ENCODE data around the gene TTC28.

Gene TTC28

DNA sequence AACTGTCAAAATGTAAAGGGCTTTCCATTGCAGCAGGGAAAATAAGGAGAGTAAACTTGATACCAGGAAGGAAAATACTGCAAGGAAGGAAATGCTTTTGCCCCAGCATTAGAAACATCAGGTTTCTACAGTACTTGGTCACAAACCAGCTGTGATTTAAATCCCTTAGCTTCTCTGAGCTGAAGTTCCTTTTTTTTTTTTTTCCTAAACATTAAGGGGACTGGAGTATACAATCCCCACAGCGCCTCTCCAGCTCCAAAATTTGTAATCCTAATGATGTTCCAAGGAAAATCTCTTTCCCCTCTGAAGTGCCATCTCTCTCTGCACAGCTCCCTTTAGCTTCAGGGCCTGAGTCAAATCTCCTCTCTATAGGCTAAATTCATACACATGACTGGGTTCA lies 540.1 kb downstream of the TTC28 start:
- no peak for DNase-seq (ENCODE audit: low spot score)

DNA sequence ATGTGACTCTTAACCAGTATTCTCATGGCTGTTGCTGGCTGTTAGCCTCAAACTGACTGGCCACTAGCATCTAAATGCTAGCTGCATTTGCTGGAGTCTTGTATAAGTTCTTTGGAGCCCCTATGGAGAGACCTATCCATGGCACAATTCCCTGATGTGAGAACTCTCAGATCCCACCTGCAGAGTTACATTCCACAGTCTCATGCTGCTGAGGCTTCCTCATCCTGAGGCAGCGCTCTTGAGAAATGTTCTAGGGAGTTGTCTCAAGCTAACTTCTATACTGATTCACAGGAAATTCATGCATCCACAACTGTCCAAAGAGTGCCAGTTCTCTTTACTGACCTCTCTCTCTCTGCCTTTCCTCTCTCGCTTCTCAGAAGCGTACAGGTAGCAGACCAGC lies 542.6 kb downstream of the TTC28 start:
- no peak for DNase-seq (ENCODE audit: low spot score)

DNA sequence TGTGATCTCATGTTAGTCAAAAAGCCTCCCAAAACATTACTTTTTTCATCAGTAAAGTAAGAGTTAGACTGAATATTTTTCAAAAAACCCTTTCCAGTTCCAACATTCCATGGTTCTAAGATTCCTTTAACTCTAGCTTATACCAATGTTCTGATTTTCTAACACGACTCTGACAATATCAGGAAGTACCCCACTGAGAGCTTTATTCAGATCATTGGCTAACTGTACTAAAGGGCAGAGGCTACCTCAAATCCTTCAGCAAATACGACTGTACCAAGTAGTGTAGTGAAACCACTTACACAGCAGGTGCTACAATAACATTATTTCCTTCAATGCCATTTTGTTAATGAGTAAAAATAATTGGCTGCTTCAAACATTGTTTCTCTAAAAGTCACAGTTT lies 547.2 kb downstream of the TTC28 start:
- no peak for DNase-seq (ENCODE audit: low spot score)

DNA sequence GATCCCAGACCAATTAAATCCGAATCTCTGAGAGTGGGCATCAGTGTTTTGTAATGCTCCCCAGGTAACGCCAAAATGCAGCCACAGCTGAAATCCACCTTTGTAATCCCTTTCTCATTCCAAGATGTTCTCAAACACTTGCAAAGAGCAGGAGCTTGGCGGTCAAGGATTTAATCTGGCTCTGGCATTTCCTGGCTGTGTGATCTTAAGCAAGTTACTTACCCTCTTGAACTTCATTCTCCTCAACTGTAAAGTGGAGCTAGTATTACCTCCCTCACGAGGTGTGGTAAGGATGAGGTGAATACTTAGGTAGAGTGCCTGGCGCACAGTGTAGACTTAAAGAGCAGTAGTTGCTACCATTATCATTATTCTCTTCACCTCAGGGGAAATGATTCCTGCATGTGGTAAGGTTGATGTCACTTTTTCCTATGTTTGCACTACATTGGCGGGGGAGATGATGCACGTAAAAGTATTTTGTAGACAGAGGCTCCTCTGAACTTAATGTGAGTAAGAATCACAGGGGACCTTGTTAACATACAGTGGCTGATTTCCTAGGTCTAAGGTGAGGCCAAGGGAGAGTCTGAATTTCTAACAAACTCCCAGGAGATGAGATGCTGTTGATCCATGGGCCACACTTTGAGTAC lies 550.2 kb downstream of the TTC28 start:
- DNase-seq (ENCODE audit: low spot score) = no peak

DNA sequence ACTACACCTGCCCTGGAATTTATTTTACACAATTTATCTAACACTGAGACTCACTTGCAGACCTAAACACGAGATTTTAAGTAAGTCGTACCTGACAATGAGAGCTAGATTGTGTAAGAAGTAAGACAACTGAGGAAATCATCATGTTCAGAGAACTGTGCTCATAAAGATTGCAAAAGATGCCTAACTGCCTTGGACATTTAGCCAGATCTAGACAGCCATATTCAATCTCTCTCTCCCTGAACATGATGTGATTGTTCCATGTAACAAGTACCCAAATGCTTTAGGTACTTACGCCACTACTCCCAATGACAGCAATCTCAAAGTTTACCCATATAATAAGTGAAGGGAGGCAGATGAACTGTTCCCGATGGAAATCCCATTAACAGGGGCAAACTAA lies 550.8 kb downstream of the TTC28 start:
- no peak for DNase-seq (ENCODE audit: low spot score)

DNA sequence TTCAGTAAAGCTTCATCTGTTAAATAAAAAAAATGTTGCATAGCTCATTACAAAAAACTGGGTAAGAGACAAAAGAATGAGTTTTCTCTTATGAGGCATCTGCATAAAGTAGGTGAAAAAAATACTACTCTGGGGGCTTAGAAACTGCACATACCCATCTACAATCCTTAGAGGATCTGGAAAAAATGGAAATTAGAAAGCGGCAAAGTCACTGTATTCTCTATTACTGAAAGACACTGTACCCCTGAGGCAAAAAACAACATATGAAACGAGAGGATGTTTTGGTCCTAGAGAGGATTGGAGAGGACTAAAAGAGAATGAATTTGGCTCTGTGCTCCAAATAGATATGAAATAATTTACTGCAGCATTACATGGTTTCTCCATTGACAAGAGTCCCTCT lies 553.8 kb downstream of the TTC28 start:
- DNase-seq (ENCODE audit: low spot score) = no peak

DNA sequence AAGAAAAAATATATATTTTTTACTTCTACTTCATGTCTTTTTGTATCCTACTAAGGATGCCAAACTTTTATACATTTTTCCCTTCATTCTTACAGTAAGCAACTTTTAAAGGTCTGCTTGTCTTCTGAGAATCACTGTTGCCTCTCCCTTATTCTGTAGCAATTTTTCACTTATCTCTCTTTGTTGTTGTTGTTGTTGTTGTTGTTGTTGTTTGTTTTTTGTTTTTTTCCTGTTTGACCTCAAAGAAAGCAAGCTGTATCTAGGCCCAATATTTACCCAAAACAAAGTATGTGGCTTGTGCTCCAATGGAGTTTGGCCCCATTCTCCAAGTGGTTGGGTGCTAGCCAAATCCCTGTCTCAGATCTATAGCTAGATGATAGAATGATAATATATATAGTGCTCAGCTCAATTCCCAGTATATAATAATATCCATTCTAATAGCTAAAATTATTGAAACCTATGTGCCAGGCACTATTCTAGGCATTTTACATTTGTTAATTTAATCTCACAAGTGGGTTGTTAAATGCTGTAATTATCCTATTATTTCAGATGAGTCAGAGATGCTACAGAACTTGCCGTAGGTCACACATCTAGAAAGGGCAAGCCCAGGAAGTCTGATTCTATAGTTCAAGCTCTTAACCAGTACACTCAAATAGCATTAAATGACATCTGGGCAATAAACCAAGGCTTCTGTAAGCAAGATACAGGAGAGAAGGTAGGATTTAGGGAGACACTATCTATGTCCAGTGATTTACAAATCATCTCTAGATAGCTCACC lies 555.5 kb downstream of the TTC28 start:
- DNase-seq (ENCODE audit: low spot score) = no peak

DNA sequence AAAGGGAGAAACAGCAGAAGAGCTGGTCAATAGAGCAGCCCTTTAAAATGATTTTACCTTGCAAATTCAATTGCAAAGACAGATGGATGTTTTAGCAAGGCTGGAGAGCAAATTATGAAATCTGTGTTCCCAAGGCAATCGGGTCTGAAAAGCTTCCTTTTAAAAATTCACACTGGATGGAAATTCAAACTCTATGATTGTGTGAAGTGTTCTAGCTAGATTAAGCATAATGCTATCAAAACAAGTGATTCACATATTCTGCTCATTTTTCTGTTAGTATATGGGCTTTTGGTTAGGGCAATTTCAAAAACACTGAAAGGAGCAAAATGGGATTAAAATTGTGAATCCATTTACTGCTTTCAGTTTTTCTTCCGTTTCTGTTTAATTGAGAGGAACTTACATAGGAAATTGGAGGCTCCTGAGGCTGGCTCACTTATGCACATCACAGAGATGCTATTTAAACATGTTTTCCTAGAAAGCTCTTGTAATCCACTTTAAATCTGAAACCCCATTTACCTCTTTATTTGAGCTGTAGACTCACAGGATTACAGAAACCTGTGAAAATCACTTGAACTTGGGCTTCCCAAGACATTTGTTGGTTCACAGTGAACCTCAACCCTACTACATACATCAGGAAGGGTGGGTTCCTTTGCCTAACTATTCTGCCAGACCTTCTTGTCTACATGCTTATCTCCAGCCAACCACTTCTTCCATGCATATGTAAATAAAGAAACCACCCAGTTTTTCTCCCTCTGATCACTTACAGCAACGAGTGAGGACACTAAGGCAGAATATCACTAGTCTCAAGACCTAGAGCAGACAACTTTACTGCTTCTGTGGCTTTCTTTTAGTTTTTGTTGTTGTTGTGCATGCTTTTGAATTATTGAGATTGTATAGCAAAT lies 558.7 kb downstream of the TTC28 start:
- no peak for DNase-seq (ENCODE audit: low spot score)

DNA sequence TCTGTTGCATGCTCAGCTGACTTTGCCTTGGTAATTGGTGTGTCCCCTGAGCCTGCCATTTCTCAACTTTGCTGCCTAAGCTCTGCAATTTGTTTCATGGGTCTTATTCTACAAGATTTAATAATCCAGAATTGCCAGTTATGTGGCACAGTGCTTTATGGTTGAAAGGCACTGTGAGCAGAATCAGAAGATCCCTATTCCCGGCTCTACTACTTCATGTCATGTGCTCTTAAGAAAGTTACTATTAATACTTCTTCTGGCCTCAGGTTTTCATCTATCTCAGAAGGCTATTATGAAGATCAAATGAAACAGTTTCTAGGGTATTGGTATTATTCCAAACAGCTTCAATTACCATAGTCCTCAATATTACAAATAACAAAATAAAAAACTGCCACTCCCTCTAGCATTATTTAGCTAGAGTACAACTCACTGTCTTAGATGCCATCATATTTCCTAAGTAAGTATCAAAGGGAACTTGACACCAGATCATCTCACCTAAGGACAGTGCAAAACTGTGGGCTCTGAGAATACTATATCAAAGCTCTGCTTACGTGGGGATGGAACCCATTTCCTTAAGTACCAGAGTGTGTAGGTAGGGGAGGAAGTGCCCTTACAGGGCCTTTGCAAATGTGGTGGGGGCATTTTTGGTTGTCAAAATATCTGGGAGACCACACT lies 560.5 kb downstream of the TTC28 start:
- DNase-seq (ENCODE audit: low spot score) = no peak

DNA sequence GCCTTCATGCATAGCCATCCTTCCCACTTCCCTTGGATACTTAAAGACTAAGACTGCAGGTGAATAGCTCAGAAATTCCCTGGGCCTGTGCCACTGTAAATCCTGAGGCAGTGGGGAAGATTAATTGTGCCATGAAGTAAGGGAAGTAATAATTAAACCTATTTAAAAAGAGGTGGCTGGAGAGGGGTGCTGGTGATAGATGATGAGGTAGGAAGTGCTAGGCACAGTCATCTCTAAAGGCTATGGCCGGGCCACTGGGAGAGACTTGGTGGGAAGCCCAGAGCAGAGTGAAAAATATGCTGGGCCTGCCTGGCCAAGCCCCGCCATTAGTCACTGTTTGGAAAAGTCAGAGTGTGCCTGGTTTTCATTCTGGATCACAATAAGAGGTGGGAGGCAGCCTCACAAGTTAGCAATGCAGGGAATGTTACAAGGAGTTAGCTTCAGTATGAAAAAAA lies 563.4 kb downstream of the TTC28 start:
- no peak for DNase-seq (ENCODE audit: low spot score)

DNA sequence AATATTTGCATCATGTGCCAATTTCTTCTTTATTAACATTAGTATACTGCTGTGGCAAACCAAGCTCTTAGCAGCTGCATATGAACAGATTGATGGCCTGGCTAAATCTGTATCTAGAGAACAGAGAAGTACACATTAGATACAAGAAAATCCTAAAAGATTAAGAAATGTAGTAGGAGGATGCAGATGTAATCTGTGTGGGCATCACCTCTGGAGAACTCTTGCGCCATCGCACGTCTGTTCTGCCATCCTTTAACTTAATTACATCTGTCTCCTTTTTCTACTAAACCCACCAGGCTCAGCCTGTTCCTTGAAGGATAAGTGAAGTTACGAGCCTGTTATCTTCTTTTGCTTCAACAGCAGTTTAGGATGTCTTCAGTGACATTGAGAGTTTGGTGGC lies 564.2 kb downstream of the TTC28 start:
- DNase-seq (ENCODE audit: low spot score) = no peak

DNA sequence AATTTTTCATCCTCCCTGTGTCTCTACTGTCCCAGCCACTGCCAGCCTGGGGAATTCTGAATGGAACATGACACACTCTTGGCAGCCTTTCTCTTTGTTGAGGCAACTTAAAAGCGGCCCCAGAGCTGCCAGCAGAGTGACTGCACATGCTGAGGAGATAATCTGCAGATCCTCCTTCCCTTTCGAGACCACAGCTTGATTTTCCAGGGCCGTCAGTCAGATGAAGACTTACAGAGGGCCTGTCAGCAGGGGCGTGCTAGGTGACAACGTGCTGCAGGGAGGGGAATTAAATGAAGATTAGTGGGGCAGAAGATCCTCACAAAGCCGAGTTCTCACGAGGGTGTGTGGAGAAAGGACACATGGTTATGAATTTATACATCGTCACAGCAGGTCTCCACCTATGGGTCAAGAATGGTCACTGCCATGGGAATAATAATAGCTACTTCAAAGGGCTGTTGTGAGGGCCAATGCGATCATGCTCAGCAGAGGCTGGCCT lies 567.0 kb downstream of the TTC28 start:
- DNase-seq (ENCODE audit: low spot score) = no peak

DNA sequence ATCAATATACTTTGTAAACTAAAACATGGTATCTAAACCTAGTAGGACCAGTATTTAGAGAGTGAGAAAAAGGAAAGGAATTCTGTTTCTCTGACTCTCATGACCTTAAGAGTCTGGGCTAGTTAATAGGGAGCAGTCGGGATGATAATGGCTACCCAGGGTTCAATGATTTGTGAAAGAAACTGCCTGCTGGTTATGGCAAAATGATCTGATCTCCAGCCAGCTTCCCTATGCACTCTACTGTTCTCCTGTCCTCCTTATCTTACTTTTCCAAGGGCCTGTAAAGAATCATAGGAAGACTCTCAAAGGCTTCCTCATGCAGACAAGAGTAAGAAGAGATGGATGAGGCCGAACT lies 567.5 kb downstream of the TTC28 start:
- no peak for DNase-seq (ENCODE audit: low spot score)

DNA sequence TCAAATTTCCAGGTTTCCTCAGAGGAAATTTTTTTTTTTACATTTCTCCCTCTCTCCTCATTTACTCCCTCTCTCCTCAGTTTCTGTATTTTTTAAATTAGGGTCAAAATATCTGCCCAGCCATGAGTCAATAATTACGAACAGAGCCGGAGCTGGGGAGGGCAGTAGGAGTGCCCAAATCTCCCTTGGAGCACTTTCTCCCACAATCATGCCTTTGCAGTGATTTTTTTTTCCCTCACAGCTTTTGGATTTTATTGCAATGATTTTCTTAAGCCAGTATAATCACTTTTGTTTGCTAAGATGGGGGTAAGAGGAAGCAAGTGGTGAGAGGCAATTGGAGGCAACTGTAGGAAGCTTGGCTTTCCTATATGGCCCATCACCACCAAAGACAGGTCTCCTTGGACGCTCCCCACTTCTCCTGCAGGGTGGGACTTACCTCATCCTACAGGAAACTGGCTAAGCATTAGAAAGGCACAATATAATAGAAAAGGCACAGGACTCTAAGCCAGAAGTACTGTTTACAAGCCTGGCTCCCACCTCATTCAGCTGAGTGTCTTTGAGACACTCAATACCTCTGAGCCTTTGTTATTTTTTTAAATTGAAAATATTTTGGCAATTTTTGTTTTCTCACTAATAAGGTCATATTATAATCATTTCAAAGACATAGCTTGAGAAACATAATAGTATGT lies 568.0 kb downstream of the TTC28 start:
- DNase-seq (ENCODE audit: low spot score) = no peak

DNA sequence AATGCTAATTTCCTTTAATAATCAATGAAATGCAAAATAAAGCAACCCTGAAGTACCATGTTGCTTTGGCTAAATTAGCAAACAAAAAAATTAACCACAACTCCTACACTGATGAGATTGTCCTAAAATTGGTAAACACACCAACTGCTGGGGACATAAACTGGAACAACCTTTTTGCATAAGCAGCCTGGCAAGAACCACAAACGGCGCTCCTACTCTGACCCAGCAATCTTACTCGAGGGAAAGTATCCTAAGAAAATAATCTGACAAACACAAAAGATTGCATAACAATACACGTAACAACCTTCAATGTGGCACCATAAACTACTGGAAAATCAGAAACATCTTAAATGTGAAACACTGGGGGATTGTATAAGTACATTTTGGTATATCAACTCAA lies 570.8 kb downstream of the TTC28 start:
- no peak for DNase-seq (ENCODE audit: low spot score)

DNA sequence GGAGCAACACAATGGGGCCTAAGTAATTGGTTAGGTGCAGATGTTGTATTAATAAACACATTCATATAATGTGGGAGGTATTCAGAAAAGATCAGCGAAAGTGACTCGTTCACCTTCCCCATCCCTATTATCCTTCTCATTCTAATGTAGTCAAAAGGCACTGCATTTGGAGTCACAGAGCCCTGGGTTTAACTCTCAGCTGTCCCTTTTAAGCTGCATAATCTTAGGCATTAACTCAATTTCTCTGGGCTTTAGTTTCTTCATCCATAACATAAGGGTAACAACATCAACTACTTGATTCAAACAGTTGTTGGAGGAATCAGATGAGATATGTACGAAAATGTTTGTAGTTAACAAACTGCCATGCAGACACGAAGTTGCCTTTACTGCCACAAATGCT lies 573.0 kb downstream of the TTC28 start:
- no peak for DNase-seq (ENCODE audit: low spot score)

DNA sequence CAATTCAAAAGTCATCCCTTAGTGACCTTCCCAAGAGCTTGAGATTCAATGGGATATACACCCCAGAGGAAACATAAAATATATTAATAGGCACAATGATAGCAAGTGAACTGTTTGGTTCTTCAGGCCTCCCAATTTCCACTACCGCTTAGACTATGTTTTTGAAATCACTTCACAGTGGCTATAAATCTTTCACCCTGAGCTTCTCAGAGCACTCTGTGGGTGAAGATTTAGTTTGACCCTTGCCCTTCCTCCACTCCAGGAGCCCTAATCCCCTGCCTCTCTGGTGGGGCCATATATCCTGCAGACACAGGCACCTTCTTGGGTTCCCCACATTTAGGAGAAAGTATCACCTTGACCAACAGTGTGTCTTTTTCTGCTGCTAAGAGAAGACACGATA lies 573.7 kb downstream of the TTC28 start:
- no peak for DNase-seq (ENCODE audit: low spot score)

DNA sequence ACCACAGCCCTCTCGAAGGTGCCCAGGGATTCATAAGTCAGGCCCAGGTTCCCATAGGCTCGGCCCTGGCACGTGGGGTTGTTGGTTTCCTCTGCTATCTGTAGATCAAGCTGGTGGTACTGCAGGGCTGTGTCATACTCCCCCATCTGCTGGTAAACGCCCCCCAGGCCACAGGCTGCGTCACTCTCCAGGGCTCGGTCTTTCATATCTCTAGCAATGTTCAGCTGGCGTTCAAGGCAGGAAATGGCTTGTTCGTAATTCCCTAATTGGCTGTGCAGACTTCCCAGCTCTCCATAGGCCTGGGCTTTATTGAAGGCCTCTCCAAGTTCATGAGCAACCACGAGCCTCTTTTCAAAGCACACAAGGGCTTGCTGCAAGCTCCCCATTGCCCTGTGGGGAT lies 574.2 kb downstream of the TTC28 start:
- no peak for DNase-seq (ENCODE audit: low spot score)

DNA sequence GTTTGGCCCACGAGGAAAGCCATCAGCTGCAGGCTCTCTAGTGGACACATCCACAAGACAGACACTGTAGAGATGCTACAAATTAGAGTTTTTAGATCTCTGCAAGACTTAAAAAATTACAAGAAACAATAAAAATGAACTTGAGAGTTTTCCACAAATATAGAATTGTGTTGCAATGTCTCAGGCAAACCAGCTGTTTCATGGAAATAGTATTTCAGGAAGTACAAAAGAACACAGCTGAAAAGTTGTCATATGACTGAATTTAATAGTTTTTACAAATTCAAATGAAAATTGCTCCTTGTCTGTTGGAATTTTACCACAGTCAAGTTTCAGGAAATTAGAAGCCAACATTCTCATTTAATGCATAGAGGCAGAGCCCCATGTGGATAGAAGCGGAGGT lies 576.0 kb downstream of the TTC28 start:
- DNase-seq (ENCODE audit: low spot score) = no peak

DNA sequence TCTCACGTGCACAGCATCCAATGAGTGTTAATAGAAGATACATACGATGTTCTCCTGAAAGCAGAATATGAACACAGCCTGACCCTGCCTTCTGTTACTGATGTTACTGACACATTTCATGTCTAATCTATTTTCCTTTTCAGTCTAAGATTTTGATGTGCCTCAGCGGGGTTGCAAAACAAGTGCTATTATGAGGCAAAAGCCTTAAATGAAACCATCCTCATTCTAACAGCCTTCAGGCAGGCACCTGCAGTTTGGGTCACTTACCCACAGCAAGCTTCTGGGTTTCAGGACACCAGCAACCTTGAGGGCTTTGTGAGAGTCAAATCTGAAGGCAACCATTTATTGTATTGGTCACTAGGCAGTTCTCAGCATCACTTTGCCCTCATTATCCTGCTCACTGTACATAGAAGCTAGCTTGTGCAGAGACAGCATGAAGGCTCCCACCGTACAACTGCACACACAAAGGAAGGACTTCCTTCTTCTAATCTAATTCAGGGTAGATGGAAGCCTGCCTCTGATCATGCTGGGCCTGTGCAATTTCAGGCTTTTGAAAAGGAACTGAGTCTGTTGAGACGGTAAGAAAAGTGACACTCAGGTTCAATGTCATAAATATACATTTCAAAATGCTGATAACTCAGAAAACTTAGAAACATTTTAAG lies 577.4 kb downstream of the TTC28 start:
- no peak for DNase-seq (ENCODE audit: low spot score)

DNA sequence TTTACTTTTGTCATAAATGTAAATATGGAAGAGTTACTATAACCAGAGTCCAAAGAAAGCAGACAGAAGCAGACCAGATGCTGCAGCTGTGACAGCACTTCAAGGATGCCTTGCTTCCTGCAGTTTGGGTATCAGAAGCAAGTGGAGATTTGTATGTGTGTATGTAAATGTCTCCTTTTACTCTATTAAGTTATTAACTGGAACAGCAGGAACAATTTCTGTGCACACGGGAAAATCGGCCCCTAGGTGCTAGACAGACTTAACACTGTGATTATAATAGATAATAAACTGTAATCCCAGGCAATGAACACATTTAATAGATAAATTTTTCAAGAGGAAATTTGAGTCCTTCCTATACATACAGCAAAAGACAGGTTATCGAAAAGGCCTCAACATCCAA lies 582.0 kb downstream of the TTC28 start:
- DNase-seq (ENCODE audit: low spot score) = no peak

Data from CD4-positive, alpha-beta T cell treated with Interleukin-6 at 100 ng/mL for 8 hours (primary cell).